Heart left ventricle (tissue), 13 donors: ENCODE measurements around the gene RIMOC1.

Source experiments
- POLR2A ChIP-seq, 2 donors: fragments of 450-650 bp; IDR thresholded peaks; one replicate each; pipeline ENCODE4 v1.6.1; 2017; ENCODE audit warnings: antibody characterized with exemption in 2 of 2, mild to moderate bottlenecking in 2 of 2, moderate library complexity in 2 of 2
- TF ChIP-seq, protein P1 (sequence below), 12 donors: fragments of 200-600 bp; sonication (generic) in 4 of 12; IDR thresholded peaks; one replicate each; pipeline versions ENCODE4 v1.5.0 to v1.8.0; 2018 to 2022; ENCODE audit warnings: antibody characterized with exemption in 12 of 12, mild to moderate bottlenecking in 5 of 12
- donor health status: ischemic (EF 13 %, LVEDD 7.1; RV severe dilation, severe dysfunction).
- donor health status: DM: no; HTN: yes; CAD: no.
- donor health status: DM: no; HTN: no; CAD: no.
- donor health status: ischemic (EF 25% LVEDD 6.9; RV normal size, moderate dysfunction).
- donor health status: ischemic (EF 25% LVEDD 5.7; RV mildly dilated, moderate dysfunction).
- donor health status: ischemic (EF 35%, LVEDD 5.7; RV mildly dilated, moderate dysfunction).
- donor health status: nonischemic (EF 11% LVEDD 7.7; RV severe dilation, severe dysfunction).
- donor health status: DM: yes; HTN: yes; CAD: no.
- donor health status: PGD.
- donor health status: ischemic (EF 29% LVEDD 5.4; RV normal size, mild dysfunction).
- donor health status: nonischemic (EF 23%, LVEDD 6.1; RV moderate dilation, normal function).

DNA sequence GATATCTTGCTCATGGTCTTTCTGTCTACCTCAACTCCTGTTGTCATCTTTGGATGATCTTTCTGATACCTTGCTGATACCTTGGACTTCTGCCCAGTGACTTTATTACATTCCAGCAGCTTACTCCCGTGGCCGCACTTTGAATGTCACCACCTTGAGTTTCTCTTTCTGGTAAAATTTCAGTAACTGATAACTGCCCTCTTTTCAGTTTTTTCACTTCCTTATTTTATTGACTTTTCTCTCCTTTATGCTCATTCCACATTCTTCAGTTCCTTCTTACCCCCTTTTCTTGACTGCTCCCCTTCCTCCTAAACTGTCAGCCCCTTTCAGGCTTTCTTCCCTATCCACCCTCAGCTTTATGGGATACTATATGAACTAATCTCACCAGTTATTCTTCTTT lies 14.0 kb downstream of the RIMOC1 start:
- no peak for TF ChIP-seq POLR2A (IDR thresholded peaks at IDR 0.05)
- TF ChIP-seq, protein P1, sequence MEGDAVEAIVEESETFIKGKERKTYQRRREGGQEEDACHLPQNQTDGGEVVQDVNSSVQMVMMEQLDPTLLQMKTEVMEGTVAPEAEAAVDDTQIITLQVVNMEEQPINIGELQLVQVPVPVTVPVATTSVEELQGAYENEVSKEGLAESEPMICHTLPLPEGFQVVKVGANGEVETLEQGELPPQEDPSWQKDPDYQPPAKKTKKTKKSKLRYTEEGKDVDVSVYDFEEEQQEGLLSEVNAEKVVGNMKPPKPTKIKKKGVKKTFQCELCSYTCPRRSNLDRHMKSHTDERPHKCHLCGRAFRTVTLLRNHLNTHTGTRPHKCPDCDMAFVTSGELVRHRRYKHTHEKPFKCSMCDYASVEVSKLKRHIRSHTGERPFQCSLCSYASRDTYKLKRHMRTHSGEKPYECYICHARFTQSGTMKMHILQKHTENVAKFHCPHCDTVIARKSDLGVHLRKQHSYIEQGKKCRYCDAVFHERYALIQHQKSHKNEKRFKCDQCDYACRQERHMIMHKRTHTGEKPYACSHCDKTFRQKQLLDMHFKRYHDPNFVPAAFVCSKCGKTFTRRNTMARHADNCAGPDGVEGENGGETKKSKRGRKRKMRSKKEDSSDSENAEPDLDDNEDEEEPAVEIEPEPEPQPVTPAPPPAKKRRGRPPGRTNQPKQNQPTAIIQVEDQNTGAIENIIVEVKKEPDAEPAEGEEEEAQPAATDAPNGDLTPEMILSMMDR (IDR thresholded peaks at IDR 0.05): no peak
